GM20000 (cell line): ENCODE measurements around the gene RRP9.
A peak's percentile ranks its signal among the peaks of the same experiment; 100 is the strongest.
"Not testable (repeated sequence)": the region's sequence is repeated elsewhere in the genome, so short reads cannot be mapped to it uniquely, and the experiment has no call there.

Source experiments
- DNase-seq: peaks from one replicate; pipeline ENCODE4 v3.0.0; 2012; ENCODE audit warnings: low spot score
- CTCF ChIP-seq: IDR thresholded peaks from 2 replicates; pipeline ENCODE4 v1.5.1; 2012; ENCODE audit warnings: mild to moderate bottlenecking, control low read depth; ENCODE audit errors: extremely low read depth, missing control alignments

RRP9 gene

GRCh38 chr3:51941798-51942602 is at the start of gene RRP9, which contains the start of gene PARP3:
RRP9 (minus strand) TSS chr3:51941904; CDS start chr3:51941867, 37 bp downstream.
PARP3 (plus strand) TSS chr3:51942363; CDS start chr3:51943356, 993 bp downstream.
- TF ChIP-seq CTCF = peak; percentile 96
- peak; percentile 99 for DNase-seq

GRCh38 chr3:51990501-51990971 is 48.8 kb upstream of the RRP9 start:
- DNase-seq = not testable (repeated sequence)

GRCh38 chr3:51988286-51989146 is 46.8 kb upstream of the RRP9 start:
- DNase-seq = no peak
- no peak for TF ChIP-seq CTCF

- no peak for TF ChIP-seq CTCF
- no peak for DNase-seq
Observed at GRCh38 chr3:51987568-51987967, 45.9 kb upstream of the RRP9 start.

GRCh38 chr3:51986010-51986947 is 44.6 kb upstream of the RRP9 start:
- no peak for DNase-seq
- TF ChIP-seq CTCF = no peak

GRCh38 chr3:51985063-51985462 is 43.4 kb upstream of the RRP9 start:
- DNase-seq = no peak

More at GRCh38 chr3:51985063-51985462, 43.4 kb upstream of the RRP9 start:
- no peak for TF ChIP-seq CTCF
